ENCODE data around the gene TMED1. TPM values are rescaled to one million over a fixed set of nuclear protein-coding genes. Genes with fewer than 3 reads are reported as not detected.

TMED1 gene
- total and polyA plus RNA-seq, 8 donors: 0.58 to 45.2 (median 20.9) TPM

DNA sequence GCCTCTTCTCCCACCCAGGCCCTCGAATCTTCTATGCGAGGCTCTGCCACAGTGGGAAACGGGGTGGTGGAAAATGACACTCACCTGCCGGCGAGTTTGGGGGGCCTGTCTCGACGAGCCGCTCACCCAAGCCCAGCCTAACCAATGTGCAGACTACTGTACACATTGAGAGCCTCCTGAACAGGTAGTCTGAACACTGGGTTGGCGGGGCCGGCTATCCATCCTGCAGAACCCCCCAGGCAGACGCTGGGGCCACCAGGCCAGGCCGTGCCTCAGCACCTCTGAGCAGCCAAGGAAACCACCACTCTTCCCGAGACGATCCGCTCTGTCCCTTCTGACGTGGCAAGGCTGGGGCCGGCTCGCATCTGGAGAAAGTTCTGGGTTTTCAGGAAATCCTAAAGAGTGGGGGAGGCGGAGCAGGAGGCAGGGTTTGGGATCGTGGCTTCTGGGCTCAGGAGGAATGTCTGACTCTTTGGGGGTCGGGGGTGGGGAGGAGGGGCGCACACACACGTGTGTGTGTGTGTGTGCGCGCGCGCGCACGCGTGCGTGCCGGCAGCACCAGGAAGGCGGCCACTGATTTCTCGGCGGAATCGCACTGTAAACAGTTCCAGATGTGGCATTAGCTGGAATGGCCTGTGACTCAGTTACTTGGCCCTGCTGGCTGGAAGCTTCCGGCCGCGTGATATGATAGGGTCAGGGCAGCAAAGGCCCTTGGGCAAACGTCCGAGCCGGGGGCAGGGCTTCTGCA lies 18.5 kb downstream of the TMED1 start:
- intact Hi-C loops (cut with DNase I; ENCODE audit: low total_unique reads): no loop called here
- H3K4me3 ChIP-seq: peak overlapping the region; percentile 23 to 40 (median 36)

DNA sequence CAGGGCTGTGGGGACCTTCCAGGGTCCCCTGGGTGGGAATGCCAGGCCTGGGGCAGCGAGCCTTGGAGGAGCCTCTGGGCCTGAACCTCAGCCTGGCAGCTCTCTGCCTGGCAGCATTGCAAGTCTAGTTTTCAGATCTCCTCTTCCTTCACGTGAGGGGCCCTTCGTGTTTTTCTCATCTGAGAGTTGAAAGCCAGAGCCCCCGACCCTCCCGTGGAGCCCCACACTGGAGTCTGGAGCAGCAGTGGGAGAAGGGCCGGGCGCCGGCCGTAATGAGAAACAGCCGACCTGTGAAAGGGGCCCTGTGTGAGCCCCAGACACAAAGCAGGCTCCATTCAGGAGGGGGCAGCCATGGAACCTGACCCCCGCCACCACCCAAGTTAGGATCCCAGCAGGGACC lies 19.3 kb downstream of the TMED1 start:
- no peak for TF ChIP-seq EP300 (IDR thresholded peaks at IDR 0.05)
- no peak for TF ChIP-seq POLR2A (IDR thresholded peaks at IDR 0.05)
- TF ChIP-seq, protein P1, sequence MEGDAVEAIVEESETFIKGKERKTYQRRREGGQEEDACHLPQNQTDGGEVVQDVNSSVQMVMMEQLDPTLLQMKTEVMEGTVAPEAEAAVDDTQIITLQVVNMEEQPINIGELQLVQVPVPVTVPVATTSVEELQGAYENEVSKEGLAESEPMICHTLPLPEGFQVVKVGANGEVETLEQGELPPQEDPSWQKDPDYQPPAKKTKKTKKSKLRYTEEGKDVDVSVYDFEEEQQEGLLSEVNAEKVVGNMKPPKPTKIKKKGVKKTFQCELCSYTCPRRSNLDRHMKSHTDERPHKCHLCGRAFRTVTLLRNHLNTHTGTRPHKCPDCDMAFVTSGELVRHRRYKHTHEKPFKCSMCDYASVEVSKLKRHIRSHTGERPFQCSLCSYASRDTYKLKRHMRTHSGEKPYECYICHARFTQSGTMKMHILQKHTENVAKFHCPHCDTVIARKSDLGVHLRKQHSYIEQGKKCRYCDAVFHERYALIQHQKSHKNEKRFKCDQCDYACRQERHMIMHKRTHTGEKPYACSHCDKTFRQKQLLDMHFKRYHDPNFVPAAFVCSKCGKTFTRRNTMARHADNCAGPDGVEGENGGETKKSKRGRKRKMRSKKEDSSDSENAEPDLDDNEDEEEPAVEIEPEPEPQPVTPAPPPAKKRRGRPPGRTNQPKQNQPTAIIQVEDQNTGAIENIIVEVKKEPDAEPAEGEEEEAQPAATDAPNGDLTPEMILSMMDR (IDR thresholded peaks at IDR 0.05): no peak
- TF ChIP-seq POLR2AphosphoS5 (IDR thresholded peaks at IDR 0.05): no peak
- no peak for DNase-seq
- 80 to 87% (median 82%) methylated on average over 10 to 11 of the region's 11 CpGs for WGBS, 5 donors
- intact Hi-C loops (cut with DNase I; ENCODE audit: low total_unique reads): no loop called here
- Histone ChIP-seq H3K36me3 (peaks cover 64 to 100% (median 100%) of the 10 kb centered on the region in 4 donors), H3K27ac (peak overlapping the region; percentile 5 to 86 (median 76)), H3K27me3 (no peaks in the 10 kb centered on the region), H3K4me3 (peak overlapping the region; percentile 23 to 40 (median 36)), H3K4me1 (peaks cover 0 to 49% (median 7%) of the 10 kb centered on the region in 4 donors), H3K9me3 (no peaks in the 10 kb centered on the region)

More for the DNA sequence above, 18.5 kb downstream of the TMED1 start:
- no peaks in the 10 kb centered on the region for H3K27me3 ChIP-seq
- TF ChIP-seq EP300 (IDR thresholded peaks at IDR 0.05): no peak
- peak in 1 of 3 donors; percentile 60 for TF ChIP-seq POLR2AphosphoS5 (IDR thresholded peaks at IDR 0.05)
- WGBS, 5 donors: 69 to 85% (median 80%) methylated on average over 38 to 42 of the region's 42 CpGs
- peaks cover 0 to 41% (median 7%) of the 10 kb centered on the region in 4 donors for H3K4me1 ChIP-seq
- H3K36me3 ChIP-seq: peaks cover 66 to 100% (median 100%) of the 10 kb centered on the region in 4 donors
- DNase-seq: peak; percentile 33 to 79
- H3K9me3 ChIP-seq: no peaks in the 10 kb centered on the region
- H3K27ac ChIP-seq: peak overlapping the region; percentile 53 to 86 (median 76)

DNA sequence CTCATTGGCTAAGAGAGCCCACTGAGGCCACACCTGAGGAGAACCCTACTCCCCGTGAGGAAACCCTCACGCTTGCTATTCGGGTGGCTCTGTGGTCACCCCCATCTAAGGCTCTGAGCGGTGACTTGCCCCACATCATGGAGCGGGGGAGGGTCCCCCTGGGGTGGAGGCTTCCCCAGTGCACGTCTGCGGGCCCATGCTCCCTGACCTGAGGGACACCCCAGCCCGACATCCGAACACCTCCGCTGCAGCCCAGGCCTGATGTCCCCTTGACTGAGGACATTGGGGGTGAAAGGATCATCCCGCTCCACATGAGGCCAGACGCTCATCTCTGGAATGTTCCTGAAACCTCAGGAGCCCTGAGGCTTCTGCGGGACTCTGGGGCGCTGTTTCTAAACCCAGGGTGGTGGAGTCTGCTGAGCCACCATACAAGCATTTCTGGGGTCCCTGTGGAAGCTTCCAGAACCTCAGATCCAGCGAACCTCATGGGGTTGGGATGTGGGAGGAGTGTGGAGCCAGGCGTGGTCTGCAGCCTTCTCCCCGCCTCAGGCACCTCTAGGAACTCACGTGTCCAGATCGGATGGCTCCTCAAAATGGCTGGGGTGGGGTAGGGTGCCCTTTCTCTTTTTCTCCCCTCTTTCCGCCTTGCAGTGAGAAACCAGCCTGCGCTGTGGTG lies 19.9 kb downstream of the TMED1 start:
- Histone ChIP-seq H3K4me3 (peak overlapping the region; percentile 23 to 40 (median 36)), H3K4me1 (peaks cover 0 to 54% (median 7%) of the 10 kb centered on the region in 4 donors), H3K36me3 (peaks cover 64 to 100% (median 100%) of the 10 kb centered on the region in 4 donors), H3K27ac (peak overlapping the region; percentile 5 to 86 (median 76)), H3K27me3 (no peaks in the 10 kb centered on the region), H3K9me3 (no peaks in the 10 kb centered on the region)
- WGBS, 5 donors: 88 to 93% (median 91%) methylated on average over 11 to 21 of the region's 21 CpGs
- TF ChIP-seq EP300 (IDR thresholded peaks at IDR 0.05) (no peak), POLR2AphosphoS5 (IDR thresholded peaks at IDR 0.05) (no peak), POLR2A (IDR thresholded peaks at IDR 0.05) (no peak)
- TF ChIP-seq, protein P1 (IDR thresholded peaks at IDR 0.05): no peak
- no peak for DNase-seq
- intact Hi-C loops (cut with DNase I; ENCODE audit: low total_unique reads): no loop called here

DNA sequence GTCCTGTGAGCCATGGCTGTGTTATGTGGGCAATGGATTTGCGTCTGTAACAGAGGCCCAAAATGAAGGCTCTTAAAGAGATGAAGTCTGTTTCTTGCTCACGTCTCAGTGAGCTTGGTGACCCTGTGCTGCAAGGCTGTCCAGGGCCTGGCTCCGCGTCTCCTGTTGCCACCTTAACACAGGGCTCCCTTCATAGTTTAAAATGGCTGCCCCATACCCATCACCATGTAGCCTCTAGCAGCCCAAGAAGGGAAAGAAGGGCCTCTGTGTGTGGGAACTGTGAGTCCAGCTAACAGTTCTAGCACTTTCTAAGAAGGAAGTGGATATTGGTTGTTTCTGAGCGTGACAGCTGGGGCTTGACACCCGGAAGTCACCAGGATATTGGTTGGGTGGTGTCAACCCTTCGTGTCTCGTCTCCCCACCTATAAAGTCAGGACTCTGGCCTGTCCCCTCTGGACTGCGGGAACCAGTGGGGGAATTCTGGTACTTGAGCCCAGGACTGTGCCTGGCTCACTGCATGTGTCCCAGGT lies 20.9 kb downstream of the TMED1 start:
- Histone ChIP-seq H3K4me3 (no peak overlapping the region), H3K4me1 (peaks cover 0 to 56% (median 7%) of the 10 kb centered on the region in 4 donors), H3K27ac (peak overlapping the region in 3 of 5 donors; percentile 74 to 86 (median 83)), H3K9me3 (no peaks in the 10 kb centered on the region), H3K36me3 (peaks cover 57 to 100% (median 100%) of the 10 kb centered on the region in 4 donors), H3K27me3 (no peaks in the 10 kb centered on the region)
- TF ChIP-seq EP300 (IDR thresholded peaks at IDR 0.05): no peak
- TF ChIP-seq POLR2A (IDR thresholded peaks at IDR 0.05): no peak
- no peak for TF ChIP-seq POLR2AphosphoS5 (IDR thresholded peaks at IDR 0.05)
- TF ChIP-seq, protein P1 (IDR thresholded peaks at IDR 0.05): no peak
- DNase-seq: no peak
- intact Hi-C loops (cut with DNase I; ENCODE audit: low total_unique reads): no loop called here
- 90 to 96% (median 95%) methylated on average over 9 of the region's 9 CpGs for WGBS, 5 donors

Measured in stomach (tissue), 9 donors.